Stimulated activated CD8-positive, alpha-beta memory T cell treated with anti-CD3 and anti-CD28 coated beads, Interleukin-2, amount 100 ng/mL, for 48 hours (primary cell): ENCODE data around the gene MINDY2.
"Not testable (repeated sequence)": the region's sequence is repeated elsewhere in the genome, so short reads cannot be mapped to it uniquely, and the experiment has no call there.

Source experiments
- DNase-seq, 2 donors: peaks; one replicate each; pipeline ENCODE4 v3.0.0-alpha.2; 2020; ENCODE audit warnings: low read depth in 2 of 2

MINDY2 gene

DNA sequence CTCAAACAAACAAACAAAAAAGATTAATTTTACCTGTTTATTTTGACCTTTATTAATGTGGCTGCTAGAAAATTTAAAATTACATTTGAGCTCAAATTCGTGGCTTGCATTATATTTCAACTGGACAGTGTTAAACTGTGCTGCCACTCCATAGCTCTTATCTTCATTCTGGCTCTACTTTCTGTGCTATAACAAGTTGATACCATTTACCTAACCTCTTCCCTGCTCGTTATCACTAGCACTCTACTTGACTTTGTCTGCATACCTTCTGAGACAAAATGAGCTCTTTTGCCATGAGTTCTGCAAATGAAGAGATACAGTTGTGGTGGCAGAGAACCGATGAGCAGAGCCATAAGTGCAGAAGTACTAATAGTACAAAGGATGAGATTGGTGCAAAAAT is 26.4 kb downstream of the MINDY2 start:
- DNase-seq = no peak

DNA sequence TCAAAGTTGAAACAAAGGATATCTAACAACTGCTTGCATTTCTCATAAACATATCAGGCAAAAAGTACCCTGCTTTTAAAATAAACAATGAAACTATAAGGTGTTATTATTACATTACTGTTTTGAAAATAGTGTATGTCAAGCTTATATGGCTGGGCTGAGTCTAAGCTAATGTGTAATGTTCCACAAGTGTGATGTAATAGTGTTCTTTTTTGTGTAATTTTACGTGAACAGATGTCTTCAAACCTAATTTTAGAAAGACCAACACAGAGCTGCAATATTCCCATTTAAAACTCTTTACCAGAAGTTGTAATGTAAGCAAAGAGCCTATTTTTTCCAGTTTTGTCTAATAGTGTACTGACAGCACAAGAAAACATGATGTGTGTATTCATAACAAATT is 34.0 kb downstream of the MINDY2 start:
- no peak for DNase-seq

DNA sequence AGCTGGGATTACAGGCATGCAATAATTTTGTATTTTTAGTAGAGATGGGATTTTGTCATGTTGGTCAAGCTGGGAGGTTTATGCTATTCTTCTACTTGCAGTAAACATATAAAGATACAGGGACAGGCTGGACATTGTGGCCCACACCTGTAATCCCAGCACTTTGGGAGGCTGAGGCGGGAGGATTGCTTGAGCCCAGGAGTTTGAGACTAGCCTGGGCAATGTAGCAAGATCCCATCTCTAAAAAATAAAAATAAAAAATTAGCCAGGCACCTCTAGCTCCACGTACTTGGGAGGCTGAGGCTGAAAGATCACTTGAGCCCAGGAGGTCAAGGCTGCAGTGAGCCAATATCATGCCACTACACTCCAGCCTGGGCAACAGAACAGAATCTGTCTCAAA is 52.2 kb downstream of the MINDY2 start:
- DNase-seq = not testable (repeated sequence)

DNA sequence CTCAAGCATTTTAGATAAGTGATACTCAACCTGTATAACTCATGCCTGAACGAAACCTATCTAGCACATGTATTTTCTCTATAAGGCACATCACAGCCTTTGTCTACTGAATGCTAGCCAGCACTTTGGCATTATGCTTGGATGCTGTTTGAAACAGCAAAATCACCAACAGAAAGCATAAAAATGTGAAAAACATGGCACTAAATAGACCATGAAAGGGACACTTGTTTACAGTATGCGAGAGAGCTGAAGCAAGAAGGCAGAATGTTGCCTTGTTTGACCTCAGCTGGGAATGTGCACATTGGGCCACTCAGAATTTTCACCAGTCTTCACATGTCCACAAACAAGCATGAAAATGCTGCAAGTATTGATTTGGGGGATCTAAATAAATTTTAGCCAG is 59.5 kb downstream of the MINDY2 start:
- no peak for DNase-seq

DNA sequence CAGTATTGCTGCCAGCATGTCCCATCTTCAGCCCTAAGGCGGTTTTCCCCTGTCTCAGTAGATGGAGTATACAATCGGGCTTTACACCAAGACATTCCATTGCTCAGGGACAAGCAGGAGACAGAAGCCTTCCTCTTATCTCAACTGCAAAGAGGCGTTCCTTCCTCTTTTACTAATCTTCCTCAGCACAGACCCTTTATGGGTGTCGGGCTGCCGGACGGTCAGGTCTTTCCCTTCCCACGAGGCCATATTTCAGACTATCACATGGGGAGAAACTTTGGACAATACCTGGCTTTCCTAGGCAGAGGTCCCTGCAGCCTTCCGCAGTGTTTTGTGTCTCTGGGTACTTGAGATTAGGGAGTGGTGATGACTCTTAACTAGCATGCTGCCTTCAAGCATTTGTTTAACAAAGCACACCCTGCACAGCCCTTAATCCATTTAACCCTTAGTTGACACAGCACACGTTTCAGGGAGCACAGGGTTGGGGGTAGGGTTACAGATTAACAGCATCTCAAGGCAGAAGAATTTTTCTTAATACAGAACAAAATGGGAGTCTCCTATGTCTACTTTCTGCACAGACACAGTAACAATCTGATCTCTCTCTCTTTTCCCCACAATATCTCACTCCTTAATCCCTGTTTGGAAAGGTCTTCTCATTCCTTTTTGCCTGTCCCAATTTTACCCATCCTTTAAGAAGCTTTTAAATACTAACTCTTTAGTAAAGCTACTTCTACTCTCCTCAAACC is 62.8 kb downstream of the MINDY2 start:
- not testable (repeated sequence) for DNase-seq

DNA sequence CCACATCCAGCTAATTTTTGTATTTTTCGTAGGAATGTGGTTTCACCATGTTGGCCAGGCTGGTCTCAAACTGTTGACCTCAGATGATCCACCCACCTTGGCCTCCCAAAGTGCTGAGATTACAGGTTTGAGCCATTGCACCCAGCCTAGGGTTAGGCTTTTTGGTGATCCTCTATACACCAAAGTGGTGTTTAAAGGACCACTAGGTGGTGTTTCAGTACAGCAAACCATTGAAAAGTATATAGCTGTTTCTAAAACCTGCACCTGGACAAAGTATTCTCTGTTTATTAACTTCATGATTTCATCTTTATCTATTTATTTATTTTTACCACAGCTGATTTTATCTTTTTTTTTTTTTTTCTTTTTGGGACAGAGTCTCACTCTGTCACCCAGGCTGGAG is 68.4 kb downstream of the MINDY2 start:
- DNase-seq = no peak

DNA sequence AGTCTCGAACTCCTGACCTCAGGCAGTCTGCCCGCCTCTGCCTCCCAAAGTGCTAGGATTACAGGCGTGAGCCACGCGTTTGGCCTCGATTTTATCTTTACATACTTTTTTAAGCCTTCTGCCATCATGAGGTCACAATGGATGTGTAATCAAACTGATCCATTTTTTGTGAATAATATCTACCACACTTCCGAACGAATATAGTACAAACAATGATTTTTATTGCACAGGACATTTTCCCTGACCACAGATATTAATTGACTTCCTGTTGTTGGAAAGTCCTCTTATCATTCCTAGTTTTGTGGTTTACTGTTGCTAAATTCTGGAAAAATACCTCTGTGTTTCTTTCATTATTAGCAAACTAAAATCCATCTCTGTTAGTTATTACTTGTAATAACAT is 68.9 kb downstream of the MINDY2 start:
- no peak for DNase-seq

DNA sequence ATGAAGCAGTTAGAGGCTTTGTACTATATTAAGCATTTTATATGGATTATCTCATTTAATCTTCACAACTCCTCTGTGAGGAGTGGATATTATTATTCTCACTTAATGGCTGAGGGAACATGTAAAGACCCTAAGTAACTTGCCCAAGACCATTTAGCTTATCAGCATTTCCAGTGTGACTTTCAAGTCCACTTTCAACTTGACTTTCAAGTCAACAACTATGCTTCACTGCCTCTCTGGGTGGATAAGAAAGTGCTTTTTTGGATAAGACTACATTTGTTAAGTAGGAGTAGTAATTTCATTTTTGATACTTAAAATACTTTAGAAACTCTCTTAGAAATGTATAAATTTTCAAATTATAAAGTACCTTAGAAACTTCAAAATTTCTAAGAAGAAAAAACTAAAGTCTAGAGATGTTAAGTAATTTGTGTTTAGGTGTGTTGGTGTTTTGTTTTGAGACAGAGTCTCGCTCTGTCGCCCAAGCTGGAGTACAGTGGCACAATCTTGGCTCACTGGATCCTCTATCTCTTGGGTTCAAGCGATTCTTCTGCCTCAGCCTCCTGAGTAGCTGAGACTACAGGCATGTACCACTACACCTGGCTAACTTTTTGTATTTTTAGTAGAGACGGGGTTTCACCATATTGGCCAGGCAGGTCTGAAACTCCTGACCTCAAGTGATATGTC is 71.8 kb downstream of the MINDY2 start:
- no peak for DNase-seq

DNA sequence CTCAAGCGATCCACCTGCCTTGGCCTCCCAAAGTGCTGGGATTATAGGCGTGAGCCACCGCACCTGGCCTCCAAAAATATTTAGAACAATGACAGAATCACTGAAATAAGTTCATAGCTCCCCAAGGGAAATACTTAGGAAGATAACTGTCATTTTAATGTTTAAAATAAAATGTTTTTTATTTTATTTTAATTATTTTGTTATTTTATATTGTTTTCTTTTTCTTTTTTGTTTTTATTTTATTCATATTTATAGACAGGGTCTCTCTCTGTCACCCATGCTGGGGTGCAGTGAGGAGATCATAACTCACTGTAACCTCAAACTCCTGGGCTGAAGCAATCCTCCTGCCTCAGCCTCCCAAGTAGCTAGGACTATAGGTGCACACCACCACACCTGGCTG is 80.1 kb downstream of the MINDY2 start:
- DNase-seq = not testable (repeated sequence)

DNA sequence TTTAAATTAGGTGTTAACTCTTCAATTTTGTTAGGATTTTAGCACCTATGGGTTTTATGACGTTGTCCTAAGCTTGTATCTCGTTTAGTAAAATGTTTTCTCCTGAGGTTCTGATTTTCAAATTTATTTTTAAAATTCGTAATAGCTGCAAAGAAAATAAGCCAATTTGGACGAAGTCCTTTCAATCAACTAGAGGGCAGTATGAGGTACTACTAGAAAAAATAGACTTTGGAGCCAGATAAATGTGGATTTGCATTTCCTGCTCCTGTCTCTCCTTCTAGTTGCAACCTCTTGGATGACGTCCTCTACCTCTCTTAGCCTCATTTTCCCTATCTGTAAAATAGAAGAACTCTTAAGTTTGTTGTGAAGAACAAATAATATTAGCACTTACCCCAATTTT is 81.2 kb downstream of the MINDY2 start:
- no peak for DNase-seq

DNA sequence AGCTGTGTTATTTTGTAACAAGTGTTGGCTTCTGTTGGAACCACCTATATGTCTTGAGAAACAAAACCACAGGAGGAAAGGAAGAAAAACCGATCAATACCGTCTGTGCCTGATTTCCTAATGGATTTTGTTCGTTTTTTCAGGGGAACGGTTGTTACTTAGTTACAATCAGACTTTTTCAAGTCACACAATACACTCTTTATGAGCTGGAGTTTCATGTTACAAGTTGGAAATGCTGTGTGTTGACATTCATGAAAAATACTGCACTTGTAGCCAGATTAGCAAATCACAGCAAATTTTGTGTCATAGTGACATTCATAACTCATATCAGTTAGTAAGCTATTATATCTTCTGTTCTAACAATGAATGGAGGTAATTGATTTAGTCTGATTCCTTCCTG is 83.5 kb downstream of the MINDY2 start:
- no peak for DNase-seq

DNA sequence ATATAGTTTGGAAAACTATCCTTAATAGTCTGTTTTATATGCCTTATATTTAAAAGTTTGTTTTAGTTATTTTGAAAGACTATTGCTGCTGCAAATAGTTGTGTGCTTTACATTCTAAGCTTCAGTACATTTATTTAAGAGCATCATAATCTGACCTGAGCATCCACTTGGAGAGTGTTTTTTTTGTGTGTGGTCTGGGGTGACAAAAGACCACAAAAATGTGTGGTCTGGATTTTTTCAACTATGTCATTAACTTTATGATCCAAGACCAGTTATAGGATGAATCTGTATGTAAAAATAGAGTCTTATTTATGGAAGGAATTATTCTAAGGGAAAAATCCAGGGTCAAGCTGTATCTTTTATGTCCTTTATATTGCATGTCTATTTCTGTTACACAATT is 85.0 kb downstream of the MINDY2 start:
- DNase-seq = no peak

DNA sequence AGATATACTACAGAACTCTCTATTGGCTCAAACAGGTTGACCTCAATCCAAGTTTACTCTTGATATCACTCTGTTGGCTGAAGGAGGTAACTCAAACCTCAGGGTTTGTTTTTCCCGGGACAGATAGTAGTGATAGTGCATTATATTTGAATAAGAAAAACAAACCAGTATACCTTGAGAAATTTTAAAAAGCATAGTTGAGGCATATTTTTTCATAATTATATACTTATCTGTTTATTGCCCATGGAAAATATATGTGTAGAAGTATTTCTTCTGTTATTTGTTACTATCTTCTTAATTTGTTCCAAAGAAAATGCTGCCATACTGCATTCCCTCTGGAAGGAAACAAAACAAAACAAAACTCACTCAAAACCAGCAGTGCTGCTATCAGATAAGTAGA is 85.5 kb downstream of the MINDY2 start:
- DNase-seq = not testable (repeated sequence)

DNA sequence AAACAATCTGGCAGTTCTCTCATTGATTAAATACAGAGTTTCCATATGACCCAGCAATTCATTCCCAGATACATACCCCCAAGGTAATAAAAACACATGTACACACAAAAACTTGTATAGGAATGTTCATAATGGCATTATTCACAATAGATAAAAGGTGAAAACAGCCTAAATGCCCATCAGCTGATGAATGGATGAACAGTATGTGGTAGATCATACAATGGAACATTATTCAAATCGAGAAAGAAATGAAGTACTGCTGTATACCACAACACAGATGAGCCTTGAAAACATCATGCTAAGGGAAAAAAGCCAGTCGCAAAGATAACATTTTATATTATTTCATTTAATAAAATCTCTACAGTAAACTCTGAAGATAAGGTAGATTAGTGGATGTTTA is 91.2 kb downstream of the MINDY2 start:
- DNase-seq = no peak

DNA sequence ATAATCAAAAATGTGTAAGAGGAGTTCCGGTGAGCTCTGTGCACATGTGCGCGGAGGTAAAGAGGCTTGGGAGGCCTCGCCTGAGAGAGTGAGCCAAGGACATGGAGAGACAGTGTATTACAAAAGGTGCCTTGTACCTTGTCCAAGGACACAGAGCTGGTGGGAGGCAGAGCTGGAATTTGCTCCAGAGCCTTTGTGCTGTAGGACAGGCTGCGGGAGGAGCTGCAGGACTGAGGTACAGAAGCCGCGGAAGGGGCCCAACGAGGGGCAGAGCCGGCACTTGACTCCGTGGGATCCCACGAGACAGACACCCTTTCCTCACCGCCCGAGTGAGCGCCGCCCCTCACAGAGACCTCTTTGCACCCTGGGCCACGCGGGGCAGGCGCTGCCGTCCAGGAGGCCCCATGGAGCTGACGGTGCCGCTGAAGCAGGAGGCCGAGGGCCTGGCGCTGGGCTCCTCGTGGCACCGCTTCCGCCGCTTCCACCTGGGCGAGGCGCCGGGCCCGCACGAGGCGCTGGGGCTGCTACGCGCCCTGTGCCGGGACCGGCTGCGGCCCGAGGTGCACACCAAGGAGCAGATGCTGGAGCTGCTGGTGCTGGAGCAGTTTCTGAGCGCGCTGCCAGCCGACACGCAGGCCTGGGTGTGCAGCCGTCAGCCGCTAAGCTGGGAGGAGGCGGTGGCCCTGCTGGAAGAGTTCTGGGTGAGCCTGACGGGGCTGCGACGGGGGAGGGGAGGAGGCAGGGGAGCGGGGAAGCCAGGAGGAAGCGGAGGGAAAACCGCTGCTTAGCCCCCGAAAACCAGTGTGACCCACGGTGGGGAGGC is 93.7 kb downstream of the MINDY2 start:
- no peak for DNase-seq

DNA sequence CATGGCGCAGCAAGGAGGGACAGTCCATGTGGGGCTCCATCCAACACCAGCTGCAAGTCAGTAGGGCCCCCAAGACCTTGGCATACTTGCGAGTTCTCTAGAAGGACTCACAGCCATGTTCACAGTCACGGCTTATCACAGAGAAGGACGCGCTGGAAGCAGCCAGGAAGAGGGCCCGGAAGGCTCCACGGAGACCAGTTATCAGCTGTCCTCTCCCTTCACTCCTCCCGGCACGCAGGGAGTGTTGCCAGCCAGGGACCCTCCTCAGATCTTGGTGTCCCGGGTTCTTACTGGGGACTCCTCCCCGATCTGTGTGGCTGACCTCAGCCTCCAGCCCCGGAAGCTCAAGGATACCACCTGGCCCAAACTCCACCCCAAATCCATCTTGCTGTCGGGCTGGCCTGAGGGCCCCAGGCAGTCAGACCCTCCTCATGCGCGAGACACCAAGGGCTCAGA is 94.4 kb downstream of the MINDY2 start:
- DNase-seq = no peak

DNA sequence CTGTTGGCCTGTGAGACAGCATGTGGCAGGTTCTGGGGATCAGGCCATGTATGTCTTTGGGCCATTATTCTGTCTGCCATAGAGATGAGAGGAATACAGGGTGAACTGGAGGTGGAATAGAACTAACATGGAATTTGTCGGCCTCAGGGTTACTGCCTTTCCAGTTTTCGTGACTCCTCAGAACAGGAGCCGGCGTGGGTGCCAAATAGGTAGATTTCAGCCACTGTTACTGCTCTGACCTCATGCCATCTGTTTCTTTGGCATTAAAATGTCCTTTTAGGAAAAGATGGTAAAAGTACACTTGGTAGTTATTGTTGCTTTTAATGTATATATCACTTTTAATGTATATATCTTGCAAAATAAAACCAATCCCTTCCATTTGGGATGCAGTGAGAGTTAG is 96.8 kb downstream of the MINDY2 start:
- no peak for DNase-seq

DNA sequence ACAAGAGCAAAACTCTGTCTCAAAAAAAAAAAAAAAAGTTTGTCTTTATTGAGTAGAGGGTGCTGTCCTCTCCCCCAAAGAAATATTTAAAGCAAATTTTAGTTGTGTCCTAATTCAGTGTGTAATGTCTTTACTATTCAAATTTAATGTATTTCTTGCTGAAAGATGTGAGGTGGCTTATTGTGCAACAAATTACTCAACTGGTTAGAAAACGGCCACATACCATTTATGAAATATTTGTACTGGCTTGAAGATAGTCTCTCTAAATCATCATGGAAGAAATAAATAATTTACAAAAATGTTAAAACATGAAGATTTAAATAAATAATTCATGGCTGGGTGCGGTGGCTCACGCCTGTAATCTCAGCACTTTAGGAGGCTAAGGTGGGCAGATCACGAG is 99.3 kb downstream of the MINDY2 start:
- no peak for DNase-seq

DNA sequence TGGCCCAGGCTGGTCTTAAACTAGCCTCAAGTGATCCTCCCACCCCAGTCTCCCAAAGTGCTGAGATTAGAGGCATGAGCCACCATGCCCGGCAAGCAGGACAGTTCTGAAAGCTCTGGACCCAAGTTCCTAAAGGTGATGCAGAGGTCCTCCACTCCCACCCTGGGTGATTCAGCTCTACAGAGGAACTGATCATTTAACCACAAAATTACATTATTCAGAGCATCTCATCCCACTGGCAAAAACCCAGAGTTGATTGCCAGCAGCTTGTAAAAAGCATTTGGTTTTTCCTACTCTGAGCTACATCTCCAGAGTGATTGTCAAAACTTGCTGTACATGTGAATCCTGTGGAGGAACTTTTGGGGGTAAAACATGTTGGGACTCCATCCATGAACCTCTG is 102.2 kb downstream of the MINDY2 start:
- DNase-seq = no peak

DNA sequence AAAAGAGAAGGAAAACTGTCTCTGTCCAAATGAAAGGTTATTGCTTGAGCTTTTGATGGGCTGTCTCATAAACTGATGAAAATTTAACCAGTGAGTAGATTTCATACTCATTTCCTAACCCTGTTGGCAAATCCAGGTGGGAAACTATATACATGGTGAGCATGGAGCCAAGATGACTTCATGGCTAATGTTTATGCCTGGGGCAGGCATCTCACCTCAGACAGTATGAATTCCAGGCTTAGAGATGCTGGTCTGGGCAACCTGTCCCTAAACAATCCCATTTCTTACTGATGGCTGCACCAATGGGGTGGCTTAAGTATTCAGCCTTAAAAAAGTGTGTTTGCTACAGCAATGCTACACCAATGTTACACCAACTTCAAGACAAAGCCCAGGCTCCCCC is 104.2 kb downstream of the MINDY2 start:
- DNase-seq = no peak

DNA sequence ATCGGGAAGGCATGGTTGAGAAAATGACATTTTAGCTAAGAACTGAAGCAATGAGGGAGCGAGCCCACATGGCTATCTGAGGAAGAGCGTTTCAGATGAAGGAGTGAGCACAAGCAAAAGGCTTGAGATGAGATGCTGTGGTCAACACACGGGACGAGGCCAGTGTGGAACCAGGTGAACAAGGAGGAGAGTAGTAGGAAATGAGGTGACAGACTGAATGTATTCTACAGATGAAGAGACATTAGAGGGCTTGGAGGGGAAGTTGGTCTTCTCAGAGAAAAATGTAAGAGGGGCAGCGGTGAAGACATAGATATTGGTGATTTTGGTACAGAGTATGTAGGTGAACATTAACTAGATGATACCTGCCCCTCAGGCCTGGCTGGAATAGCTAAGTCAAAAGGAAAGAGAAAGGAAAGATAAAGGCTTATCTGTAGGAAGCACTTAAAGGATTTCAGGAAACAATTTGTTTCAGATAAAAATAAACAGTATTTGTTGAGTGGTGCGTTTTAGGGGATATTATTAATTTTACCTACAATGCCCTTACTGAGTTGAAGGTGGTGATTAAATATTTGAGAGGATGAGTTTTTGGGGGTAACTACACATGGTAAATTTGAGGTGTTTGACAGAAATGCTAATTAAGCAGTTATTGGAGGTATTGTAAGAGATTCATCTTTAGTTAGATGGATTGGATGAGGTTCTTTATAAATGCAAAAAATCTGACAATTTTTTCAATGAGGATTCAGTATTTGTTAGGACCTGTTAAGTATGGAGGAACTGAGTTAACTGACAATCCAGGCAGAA is 105.4 kb downstream of the MINDY2 start:
- no peak for DNase-seq
